Large intestine (tissue), 3 donors: ENCODE results near the gene RPTOR. TPM values are rescaled to one million over a fixed set of nuclear protein-coding genes. Genes with fewer than 3 reads are reported as not detected.
"Not testable (repeated sequence)": the region's sequence is repeated elsewhere in the genome, so short reads cannot be mapped to it uniquely, and the experiment has no call there.

Source experiments
- DNase-seq, 2 donors: peaks; one replicate each; pipeline versions ENCODE4 v3.0.0 to v3.0.0-alpha.2; 2013
- H3K27ac ChIP-seq: one replicate; pipeline ENCODE4 v1.5.1; 2013; ENCODE audit warnings: low read length
- H3K27me3 ChIP-seq: 2 replicates; pipeline ENCODE4 v1.6.1; 2013; ENCODE audit warnings: low read length; ENCODE audit not compliant: control insufficient read depth, insufficient read depth
- H3K36me3 ChIP-seq: 2 replicates; pipeline ENCODE4 v1.6.1; 2013; ENCODE audit warnings: low read length; ENCODE audit not compliant: control insufficient read depth, insufficient read depth
- H3K4me1 ChIP-seq: one replicate; pipeline ENCODE4 v1.6.1; 2013; ENCODE audit warnings: low read length; ENCODE audit not compliant: control insufficient read depth, insufficient read depth
- H3K4me3 ChIP-seq: one replicate; pipeline ENCODE4 v1.5.1; 2013; ENCODE audit warnings: low read length
- H3K9me3 ChIP-seq: one replicate; pipeline ENCODE4 v1.6.1; 2013; ENCODE audit warnings: mild to moderate bottlenecking, low read depth, low read length, moderate library complexity; ENCODE audit not compliant: control insufficient read depth
- WGBS: methylation state at CpG from one replicate; pipeline ENCODE4 v1.1.5; 2013; ENCODE audit warnings: low lambda C conversion rate; ENCODE audit not compliant: insufficient coverage; 5-methylcytosine and 5-hydroxymethylcytosine counted together
- polyA plus RNA-seq: library from polyadenylated mRNA; unstranded; fragments of 120-200 nt; gene quantifications from one replicate; pipeline ENCODE4 v1.2.1, GENCODE V29; 2013

RPTOR gene
- polyA plus RNA-seq, 1 donor = 16.8 TPM

GRCh38 chr17:80873307-80873951 lies 328.8 kb downstream of the RPTOR start:
- H3K27me3 ChIP-seq = no peaks in the 10 kb centered on the region
- no peak overlapping the region for H3K4me3 ChIP-seq
- no peak overlapping the region for H3K27ac ChIP-seq
- peaks cover 16% of the 10 kb centered on the region for H3K36me3 ChIP-seq
- peaks cover 3% of the 10 kb centered on the region for H3K9me3 ChIP-seq
- no peak for DNase-seq
- no CpG with 5 or more reads among the region's 14 CpGs for WGBS
- no peaks in the 10 kb centered on the region for H3K4me1 ChIP-seq

GRCh38 chr17:80874866-80875445 lies 330.3 kb downstream of the RPTOR start:
- Histone ChIP-seq H3K27me3 (no peaks in the 10 kb centered on the region), H3K4me1 (no peaks in the 10 kb centered on the region), H3K27ac (no peak overlapping the region), H3K36me3 (peaks cover 16% of the 10 kb centered on the region), H3K4me3 (no peak overlapping the region), H3K9me3 (peaks cover 3% of the 10 kb centered on the region)
- no CpG with 5 or more reads among the region's 19 CpGs for WGBS
- no peak for DNase-seq

GRCh38 chr17:80875480-80875995 lies 330.9 kb downstream of the RPTOR start:
- H3K4me3 ChIP-seq, DNase-seq: not testable (repeated sequence)

GRCh38 chr17:80876456-80876949 lies 331.9 kb downstream of the RPTOR start:
- not testable (repeated sequence) for H3K4me1 ChIP-seq, DNase-seq, H3K4me3 ChIP-seq, H3K27ac ChIP-seq, H3K27me3 ChIP-seq, H3K9me3 ChIP-seq
- peaks cover 22% of the 10 kb centered on the region for H3K36me3 ChIP-seq
- WGBS = no CpG with 5 or more reads among the region's 39 CpGs

More at GRCh38 chr17:80875480-80875995, 330.9 kb downstream of the RPTOR start:
- H3K27me3 ChIP-seq, H3K27ac ChIP-seq, H3K4me1 ChIP-seq, H3K9me3 ChIP-seq: not testable (repeated sequence)
- peaks cover 20% of the 10 kb centered on the region for H3K36me3 ChIP-seq
- WGBS = no CpG with 5 or more reads among the region's 29 CpGs

- WGBS = no CpG with 5 or more reads among the region's 32 CpGs
These were observed 332.5 kb downstream of the RPTOR start for GRCh38 chr17:80876950-80877728.

GRCh38 chr17:80877729-80878303 lies 333.2 kb downstream of the RPTOR start:
- H3K9me3 ChIP-seq = peaks cover 5% of the 10 kb centered on the region
- WGBS = 100% methylated on average over 1 of the region's 14 CpGs
- no peak overlapping the region for H3K4me3 ChIP-seq
- DNase-seq = no peak
- no peaks in the 10 kb centered on the region for H3K27me3 ChIP-seq
- no peak overlapping the region for H3K27ac ChIP-seq
- H3K4me1 ChIP-seq = no peaks in the 10 kb centered on the region
- H3K36me3 ChIP-seq = peaks cover 25% of the 10 kb centered on the region

More at GRCh38 chr17:80876950-80877728, 332.5 kb downstream of the RPTOR start:
- H3K36me3 ChIP-seq = peaks cover 22% of the 10 kb centered on the region
- peaks cover 3% of the 10 kb centered on the region for H3K9me3 ChIP-seq
- H3K4me3 ChIP-seq = no peak overlapping the region
- no peaks in the 10 kb centered on the region for H3K27me3 ChIP-seq
- DNase-seq = no peak
- no peak overlapping the region for H3K27ac ChIP-seq
- H3K4me1 ChIP-seq = no peaks in the 10 kb centered on the region

- Histone ChIP-seq H3K4me3 (no peak overlapping the region), H3K27ac (no peak overlapping the region), H3K27me3 (no peaks in the 10 kb centered on the region), H3K36me3 (peaks cover 34% of the 10 kb centered on the region), H3K9me3 (peaks cover 5% of the 10 kb centered on the region), H3K4me1 (no peaks in the 10 kb centered on the region)
- 80% methylated on average over 1 of the region's 31 CpGs for WGBS
- DNase-seq = no peak
These were observed 334.5 kb downstream of the RPTOR start for GRCh38 chr17:80878876-80879722.

- WGBS = no CpG with 5 or more reads among the region's 35 CpGs
- Histone ChIP-seq H3K9me3 (peaks cover 5% of the 10 kb centered on the region), H3K27ac (no peak overlapping the region), H3K27me3 (no peaks in the 10 kb centered on the region), H3K4me3 (no peak overlapping the region), H3K4me1 (no peaks in the 10 kb centered on the region), H3K36me3 (peaks cover 39% of the 10 kb centered on the region)
- DNase-seq = no peak
These were observed 335.3 kb downstream of the RPTOR start for GRCh38 chr17:80879723-80880647.

GRCh38 chr17:80880648-80880985 lies 336.0 kb downstream of the RPTOR start:
- H3K36me3 ChIP-seq = peaks cover 40% of the 10 kb centered on the region
- no peaks in the 10 kb centered on the region for H3K27me3 ChIP-seq
- H3K9me3 ChIP-seq = peaks cover 3% of the 10 kb centered on the region
- no peaks in the 10 kb centered on the region for H3K4me1 ChIP-seq
- WGBS = 100% methylated on average over 2 of the region's 11 CpGs
- DNase-seq = no peak
- H3K27ac ChIP-seq = no peak overlapping the region
- no peak overlapping the region for H3K4me3 ChIP-seq
